Effector memory CD4-positive, alpha-beta T cell (primary cell): ENCODE measurements around the gene MED28.

ENCODE experiments used
- DNase-seq, 3 donors: peaks; one replicate each; pipeline ENCODE4 v3.0.0-alpha.2; 2020
- H3K27ac ChIP-seq: 2 replicates; pipeline ENCODE4 v1.7.0; 2013; ENCODE audit warnings: mild to moderate bottlenecking, low read length, moderate library complexity; ENCODE audit not compliant: insufficient read depth, poor library complexity, severe bottlenecking
- H3K27me3 ChIP-seq: replicated peaks from 2 replicates; pipeline ENCODE4 v1.7.0; 2013; ENCODE audit warnings: mild to moderate bottlenecking, low read length; ENCODE audit not compliant: insufficient read depth, control insufficient read depth, poor library complexity, severe bottlenecking
- H3K36me3 ChIP-seq: 2 replicates; pipeline ENCODE4 v1.7.0; 2013; ENCODE audit warnings: mild to moderate bottlenecking, low read length, moderate library complexity; ENCODE audit not compliant: control insufficient read depth, insufficient read depth
- H3K4me1 ChIP-seq: 2 replicates; pipeline ENCODE4 v1.7.0; 2013; ENCODE audit warnings: low read length, mild to moderate bottlenecking; ENCODE audit not compliant: control insufficient read depth, insufficient read depth, poor library complexity, severe bottlenecking
- H3K4me3 ChIP-seq: 2 replicates; pipeline ENCODE4 v1.7.0; 2013; ENCODE audit warnings: low read length, low read depth, mild to moderate bottlenecking; ENCODE audit not compliant: insufficient read depth, poor library complexity, severe bottlenecking
- H3K9me3 ChIP-seq: 2 replicates; pipeline ENCODE4 v1.7.0; 2013; ENCODE audit warnings: mild to moderate bottlenecking, low read length, moderate library complexity; ENCODE audit not compliant: control insufficient read depth

Gene MED28

DNA sequence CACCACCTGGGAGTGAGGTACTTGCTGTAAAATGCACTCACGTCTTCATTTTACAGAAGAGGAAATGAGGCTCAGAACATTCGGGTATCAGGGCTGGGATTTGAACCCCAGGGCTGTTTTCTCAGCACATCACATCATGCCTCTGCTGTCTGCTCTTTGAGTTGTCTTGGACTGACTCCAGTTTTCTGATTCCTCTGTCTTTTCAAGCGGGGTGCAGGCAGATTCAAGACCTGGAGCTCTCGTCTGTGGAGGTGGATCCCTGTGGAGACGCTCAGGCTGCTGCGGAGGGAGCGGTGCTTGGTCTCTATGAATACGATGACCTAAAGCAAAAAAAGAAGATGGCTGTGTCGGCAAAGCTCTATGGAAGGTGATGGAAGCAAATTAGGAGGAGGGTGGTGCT lies 31.2 kb upstream of the MED28 start:
- Histone ChIP-seq H3K36me3 (peaks cover 66% of the 10 kb centered on the region), H3K27ac (no peak overlapping the region), H3K4me3 (no peak overlapping the region), H3K4me1 (peaks cover 7% of the 10 kb centered on the region), H3K9me3 (no peaks in the 10 kb centered on the region), H3K27me3 (no peaks in the 10 kb centered on the region)
- no peak for DNase-seq

DNA sequence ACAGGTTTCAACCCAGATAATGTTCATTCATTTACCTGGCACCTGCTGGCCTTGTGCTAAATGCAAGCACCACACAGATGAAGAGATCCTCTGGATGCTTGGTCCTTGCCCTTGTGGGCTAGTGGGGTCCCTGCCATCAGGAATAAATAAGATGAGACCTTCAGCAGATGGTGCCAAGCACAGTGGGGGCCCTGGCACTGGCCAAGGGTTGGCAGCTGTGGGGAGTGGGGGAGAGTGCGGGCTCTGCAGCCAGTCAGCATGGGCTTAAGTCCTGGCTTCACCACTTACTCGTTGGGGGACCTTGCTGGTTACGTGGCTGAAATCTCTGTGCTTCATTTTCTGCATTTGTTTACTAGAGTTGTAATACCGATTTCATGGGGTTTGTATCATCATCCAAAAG lies 30.5 kb upstream of the MED28 start:
- H3K36me3 ChIP-seq, result peaks cover 72% of the 10 kb centered on the region
- H3K27ac ChIP-seq, result no peak overlapping the region
- no peak overlapping the region for H3K4me3 ChIP-seq
- H3K4me1 ChIP-seq, result peaks cover under 1% of the 10 kb centered on the region
- H3K27me3 ChIP-seq, result no peaks in the 10 kb centered on the region
- DNase-seq, result no peak
- H3K9me3 ChIP-seq, result no peaks in the 10 kb centered on the region

DNA sequence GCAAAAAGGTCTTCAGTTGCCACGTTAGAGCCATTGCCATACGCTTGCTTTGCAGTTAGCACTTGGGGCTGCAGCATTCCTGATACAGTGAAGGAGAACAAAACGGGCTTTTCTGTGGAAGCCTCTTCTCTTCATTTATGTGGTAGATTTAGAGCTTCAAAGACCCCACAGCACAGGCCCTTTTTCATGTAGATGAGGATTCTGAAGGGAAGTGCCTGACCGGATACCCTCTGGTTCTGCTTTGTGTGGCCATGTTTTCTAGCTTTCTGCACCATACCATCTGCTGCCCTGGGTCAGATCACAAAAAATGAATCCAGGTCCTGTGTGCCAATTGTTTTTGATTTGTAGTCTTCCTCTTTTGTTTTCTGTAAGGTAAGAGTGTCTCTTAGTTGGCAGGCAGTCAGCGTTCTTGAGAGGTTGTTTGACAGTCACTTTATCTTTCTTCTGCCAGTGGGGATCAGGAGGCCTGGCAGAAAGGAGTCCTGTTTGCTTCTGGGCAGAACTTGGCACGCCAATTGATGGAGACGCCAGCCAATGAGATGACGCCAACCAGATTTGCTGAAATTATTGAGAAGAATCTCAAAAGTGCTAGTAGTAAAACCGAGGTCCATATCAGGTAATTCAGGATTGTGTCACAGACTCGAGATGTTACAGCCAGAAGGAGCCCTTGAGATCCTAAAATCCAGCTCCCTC lies 29.8 kb upstream of the MED28 start:
- H3K9me3 ChIP-seq, result no peaks in the 10 kb centered on the region
- no peak overlapping the region for H3K27ac ChIP-seq
- H3K36me3 ChIP-seq, result peaks cover 79% of the 10 kb centered on the region
- no peak overlapping the region for H3K4me3 ChIP-seq
- H3K27me3 ChIP-seq, result no peaks in the 10 kb centered on the region
- no peak for DNase-seq
- H3K4me1 ChIP-seq, result no peaks in the 10 kb centered on the region

DNA sequence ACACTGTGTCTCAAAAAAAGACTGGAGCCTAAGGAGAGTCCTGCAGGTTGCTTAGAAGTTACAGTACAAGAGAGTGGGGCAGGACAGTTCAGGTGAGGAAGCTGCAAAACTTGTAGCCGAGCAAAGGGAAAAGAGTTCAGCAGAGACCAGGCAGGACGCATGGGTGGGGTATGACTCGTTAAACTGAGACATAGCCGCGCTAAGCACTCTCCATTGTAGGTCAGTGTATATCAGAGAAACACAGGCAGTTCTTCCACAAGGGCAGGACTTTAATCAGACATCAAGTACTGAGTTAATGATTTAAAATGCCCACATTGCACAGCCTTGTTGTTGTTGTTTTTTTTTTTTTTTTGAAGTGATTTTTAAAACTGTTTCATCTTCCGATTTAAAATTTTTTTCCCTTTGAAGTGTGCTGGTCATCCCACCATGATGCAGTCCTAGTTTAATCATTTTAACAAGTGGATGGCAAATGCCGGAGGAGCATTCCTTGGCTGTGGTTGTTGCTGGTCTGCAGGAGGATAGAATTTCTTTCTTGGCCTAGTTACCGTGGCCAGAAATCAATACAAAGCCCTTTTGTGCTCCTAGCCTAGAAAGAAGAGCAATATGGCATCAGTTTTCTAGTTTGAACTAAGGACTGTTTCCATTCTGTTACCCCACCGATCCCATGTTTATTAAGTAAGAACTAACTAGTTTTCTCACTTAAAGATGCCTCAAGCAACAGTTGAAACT lies 27.2 kb upstream of the MED28 start:
- Histone ChIP-seq H3K9me3 (no peaks in the 10 kb centered on the region), H3K27ac (no peak overlapping the region), H3K27me3 (no peaks in the 10 kb centered on the region), H3K4me1 (no peaks in the 10 kb centered on the region), H3K4me3 (no peak overlapping the region), H3K36me3 (peaks cover 73% of the 10 kb centered on the region)
- no peak for DNase-seq

DNA sequence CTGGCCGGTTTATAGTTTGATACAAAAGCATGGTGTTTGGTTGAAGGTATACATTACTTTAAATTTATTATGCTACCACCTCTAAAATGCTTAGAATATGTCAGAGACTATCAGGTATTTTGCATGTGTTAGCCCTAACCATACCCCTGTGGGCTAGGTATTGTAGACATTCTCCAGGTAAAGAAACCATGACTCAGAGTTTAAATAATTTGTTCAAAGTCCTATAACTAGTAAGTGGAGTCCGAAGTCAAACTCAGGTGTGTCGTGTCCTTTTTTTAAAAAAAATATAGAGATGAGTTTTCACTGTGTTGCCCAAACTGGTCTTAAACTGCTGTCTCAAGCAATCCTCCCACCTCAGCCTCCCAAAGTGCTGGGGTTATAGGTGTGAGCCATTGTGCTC lies 25.1 kb upstream of the MED28 start:
- H3K27me3 ChIP-seq, result no peaks in the 10 kb centered on the region
- H3K27ac ChIP-seq, result no peak overlapping the region
- DNase-seq, result no peak
- H3K4me3 ChIP-seq, result no peak overlapping the region
- no peaks in the 10 kb centered on the region for H3K9me3 ChIP-seq
- H3K4me1 ChIP-seq, result no peaks in the 10 kb centered on the region
- peaks cover 59% of the 10 kb centered on the region for H3K36me3 ChIP-seq

DNA sequence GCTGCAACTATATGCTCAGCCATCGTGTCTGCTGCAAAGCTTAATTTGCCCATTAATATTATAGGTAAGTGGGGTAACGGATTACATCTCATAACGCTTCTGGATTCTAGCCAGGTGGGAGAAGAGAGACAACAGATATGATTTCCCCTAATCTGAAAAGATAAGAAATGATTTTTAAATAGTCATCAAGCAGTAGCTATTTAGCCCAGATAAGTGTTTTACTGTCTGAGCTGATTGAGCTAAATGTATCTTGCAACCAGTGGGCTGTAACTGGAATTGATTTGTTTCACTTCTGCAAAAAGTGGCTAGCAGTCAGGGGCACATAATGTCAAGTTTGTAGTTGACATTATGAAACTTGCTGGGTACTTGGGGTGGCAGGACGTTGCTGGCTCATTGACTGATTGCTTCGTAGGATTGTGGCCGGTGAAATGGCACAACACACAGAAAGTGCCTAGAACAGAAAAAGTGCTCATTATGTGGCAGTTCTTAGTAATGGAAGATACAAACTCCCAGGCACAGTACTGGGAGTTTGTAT lies 18.9 kb upstream of the MED28 start:
- no peak overlapping the region for H3K27ac ChIP-seq
- no peak overlapping the region for H3K4me3 ChIP-seq
- no peaks in the 10 kb centered on the region for H3K4me1 ChIP-seq
- H3K36me3 ChIP-seq, result peaks cover 58% of the 10 kb centered on the region
- no peak for DNase-seq
- no peaks in the 10 kb centered on the region for H3K27me3 ChIP-seq
- no peaks in the 10 kb centered on the region for H3K9me3 ChIP-seq

DNA sequence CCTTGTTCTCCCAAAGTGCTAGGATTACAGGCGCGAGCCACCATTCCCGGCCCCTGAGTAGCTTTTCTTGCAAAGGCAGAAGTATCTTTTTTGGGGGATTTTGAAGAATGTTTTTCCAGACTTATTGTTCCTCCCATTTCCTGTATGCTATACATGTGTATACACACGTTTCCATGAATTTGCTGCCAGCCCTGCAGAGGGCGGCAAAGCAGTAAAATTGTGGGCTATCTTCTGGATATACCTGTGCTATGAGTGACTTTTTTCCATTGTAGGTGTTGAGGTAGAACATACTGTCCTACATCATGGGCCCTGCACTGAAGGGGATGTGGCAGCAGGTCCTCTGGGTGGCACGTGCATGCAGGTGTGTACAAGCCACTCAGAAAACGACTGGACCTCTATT lies 16.9 kb upstream of the MED28 start:
- peaks cover 59% of the 10 kb centered on the region for H3K36me3 ChIP-seq
- H3K4me1 ChIP-seq, result no peaks in the 10 kb centered on the region
- H3K9me3 ChIP-seq, result no peaks in the 10 kb centered on the region
- DNase-seq, result no peak
- no peaks in the 10 kb centered on the region for H3K27me3 ChIP-seq
- no peak overlapping the region for H3K27ac ChIP-seq
- H3K4me3 ChIP-seq, result no peak overlapping the region

DNA sequence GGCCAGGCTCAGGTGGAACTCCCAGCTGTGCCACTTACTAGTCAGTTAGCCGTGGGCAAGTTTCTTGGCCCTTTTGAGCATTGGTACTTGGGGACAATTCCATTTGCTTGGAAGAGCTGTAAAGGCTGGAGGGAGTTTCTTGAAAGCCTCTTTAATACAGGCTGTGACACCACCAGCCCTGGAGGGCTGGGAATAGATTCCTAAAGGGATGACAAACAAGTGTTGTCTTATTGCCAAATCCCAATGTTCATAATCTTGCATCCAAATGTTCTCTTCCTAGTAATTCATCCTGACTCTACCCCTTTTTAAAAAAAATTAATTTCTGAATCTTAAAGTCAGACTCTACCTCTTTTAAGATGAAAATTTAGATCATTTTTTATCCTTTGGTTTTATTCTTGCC lies 14.6 kb upstream of the MED28 start:
- H3K27ac ChIP-seq, result no peak overlapping the region
- no peak overlapping the region for H3K4me3 ChIP-seq
- no peaks in the 10 kb centered on the region for H3K9me3 ChIP-seq
- peaks cover 52% of the 10 kb centered on the region for H3K36me3 ChIP-seq
- DNase-seq, result no peak
- no peaks in the 10 kb centered on the region for H3K27me3 ChIP-seq
- no peaks in the 10 kb centered on the region for H3K4me1 ChIP-seq

DNA sequence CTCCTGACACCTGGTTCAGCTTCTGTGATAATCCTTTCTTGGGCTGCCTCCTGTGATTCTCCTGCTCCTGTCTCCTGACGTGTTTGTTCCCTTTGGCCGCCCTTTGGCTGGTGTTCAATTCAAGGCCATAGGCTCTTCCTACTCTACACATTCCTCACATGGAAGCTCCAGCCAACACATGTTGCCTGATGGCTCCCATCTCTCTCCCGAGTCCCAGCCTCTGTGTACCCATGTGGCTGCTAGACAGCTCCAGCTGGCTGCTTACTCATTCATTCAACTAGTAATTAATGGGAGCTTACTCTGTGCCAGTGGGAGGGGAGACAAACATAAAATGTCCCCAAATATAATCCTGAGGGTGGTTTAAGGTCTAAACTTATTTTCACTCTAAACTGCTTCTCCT lies 9.2 kb upstream of the MED28 start:
- DNase-seq, result no peak
- no peaks in the 10 kb centered on the region for H3K9me3 ChIP-seq
- H3K4me1 ChIP-seq, result no peaks in the 10 kb centered on the region
- peaks cover 48% of the 10 kb centered on the region for H3K36me3 ChIP-seq
- no peak overlapping the region for H3K4me3 ChIP-seq
- no peaks in the 10 kb centered on the region for H3K27me3 ChIP-seq
- H3K27ac ChIP-seq, result no peak overlapping the region

DNA sequence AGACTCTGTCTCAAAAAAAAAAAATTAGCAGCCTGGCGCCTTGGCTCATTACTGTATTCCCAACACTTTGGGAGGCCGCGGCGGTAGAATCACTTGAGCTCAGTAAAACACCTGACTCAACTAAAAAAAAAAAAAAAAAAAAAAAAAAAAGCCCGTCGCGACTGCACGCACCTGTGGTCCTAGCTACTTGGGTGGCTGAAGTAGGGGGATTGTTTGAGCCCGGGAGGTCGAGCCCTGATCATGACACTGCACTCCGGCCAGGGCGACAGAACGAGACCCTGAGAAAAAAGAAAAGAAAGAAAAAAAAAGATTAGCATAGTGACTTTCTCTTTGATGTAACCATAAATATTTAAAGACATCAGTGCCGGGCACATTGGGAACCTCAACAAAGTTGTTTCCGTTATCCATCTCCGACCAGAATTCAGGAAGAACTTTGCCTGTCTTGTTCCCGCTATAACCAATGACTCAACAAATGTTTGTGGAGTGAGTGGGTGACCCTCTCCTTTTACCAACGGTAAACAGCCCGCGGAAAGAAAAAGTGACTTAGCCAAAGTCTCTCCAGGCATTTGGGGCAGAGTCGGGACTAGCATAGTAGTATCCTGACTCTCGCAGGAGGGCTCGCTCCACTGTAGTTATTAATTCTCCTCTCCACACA lies 553 bp upstream of the MED28 start:
- Histone ChIP-seq H3K27ac (peak overlapping the region; percentile 92), H3K4me3 (peak overlapping the region; percentile 95), H3K9me3 (no peaks in the 10 kb centered on the region), H3K27me3 (no peaks in the 10 kb centered on the region), H3K4me1 (peaks cover 11% of the 10 kb centered on the region), H3K36me3 (no peaks in the 10 kb centered on the region)
- DNase-seq, result peak in 2 of 3 donors; percentile 15 to 16
